Measurements from ENCODE around the gene TRAM2. TPM values are rescaled to one million over a fixed set of nuclear protein-coding genes. Genes with fewer than 3 reads are reported as not detected.
A peak's percentile ranks its signal among the peaks of the same experiment; 100 is the strongest.

Gene TRAM2
- total RNA-seq, 1 experiment from 2014 or later, result 21.3 TPM

DNA sequence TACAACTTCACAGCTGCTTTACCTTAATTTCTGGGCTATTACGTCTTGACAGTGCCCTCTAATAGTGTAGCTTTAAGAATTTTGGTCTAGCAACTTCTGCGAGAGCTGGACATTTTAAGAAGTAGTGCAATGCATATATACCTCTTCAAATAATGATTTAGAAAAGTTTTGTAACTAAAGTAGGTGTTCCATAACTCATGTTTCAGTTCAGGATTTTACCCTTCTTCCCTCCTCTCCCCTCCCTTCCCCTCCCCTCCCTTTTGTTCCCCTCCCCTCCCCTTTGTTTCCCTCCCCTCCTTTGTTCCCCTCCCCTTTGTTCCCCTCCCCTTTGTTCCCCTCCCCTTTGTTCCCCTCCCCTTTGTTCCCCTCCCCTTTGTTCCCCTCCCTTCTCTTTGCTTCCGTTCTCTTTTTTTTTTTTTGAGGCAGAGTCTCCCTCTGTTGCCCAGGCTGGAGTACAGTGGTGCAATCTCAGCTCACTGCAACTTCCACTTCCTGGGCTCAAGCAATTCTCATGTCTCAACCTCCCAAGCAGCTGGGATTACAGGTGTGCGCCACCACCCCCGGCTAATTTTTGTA, 28.8 kb upstream of the TRAM2 start:
- no peak for TF ChIP-seq ELF1 (IDR thresholded peaks at IDR 0.05; ENCODE audit: borderline replicate concordance, low read depth)
- TF ChIP-seq ZFX (IDR thresholded peaks at IDR 0.05), result no peak
- TF ChIP-seq TCF7L2 (IDR thresholded peaks at IDR 0.05; ENCODE audit: borderline replicate concordance, extremely low read depth, insufficient read depth, insufficient read length), result no peak
- TF ChIP-seq, protein P1, sequence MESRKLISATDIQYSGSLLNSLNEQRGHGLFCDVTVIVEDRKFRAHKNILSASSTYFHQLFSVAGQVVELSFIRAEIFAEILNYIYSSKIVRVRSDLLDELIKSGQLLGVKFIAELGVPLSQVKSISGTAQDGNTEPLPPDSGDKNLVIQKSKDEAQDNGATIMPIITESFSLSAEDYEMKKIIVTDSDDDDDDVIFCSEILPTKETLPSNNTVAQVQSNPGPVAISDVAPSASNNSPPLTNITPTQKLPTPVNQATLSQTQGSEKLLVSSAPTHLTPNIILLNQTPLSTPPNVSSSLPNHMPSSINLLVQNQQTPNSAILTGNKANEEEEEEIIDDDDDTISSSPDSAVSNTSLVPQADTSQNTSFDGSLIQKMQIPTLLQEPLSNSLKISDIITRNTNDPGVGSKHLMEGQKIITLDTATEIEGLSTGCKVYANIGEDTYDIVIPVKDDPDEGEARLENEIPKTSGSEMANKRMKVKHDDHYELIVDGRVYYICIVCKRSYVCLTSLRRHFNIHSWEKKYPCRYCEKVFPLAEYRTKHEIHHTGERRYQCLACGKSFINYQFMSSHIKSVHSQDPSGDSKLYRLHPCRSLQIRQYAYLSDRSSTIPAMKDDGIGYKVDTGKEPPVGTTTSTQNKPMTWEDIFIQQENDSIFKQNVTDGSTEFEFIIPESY (IDR thresholded peaks at IDR 0.05; ENCODE audit: extremely low read depth, insufficient replicate concordance, low read length), result no peak
- no peak overlapping the region for H3K27ac ChIP-seq (ENCODE audit: low read depth, low read length)
- ATAC-seq (no peak), DNase-seq (ENCODE audit: low read depth, low spot score) (no peak)
- no peak overlapping the region for H2AFZ ChIP-seq (ENCODE audit: low read depth, low read length, poor library complexity, severe bottlenecking)
- POLR2A ChIA-PET, result no interaction called here
- no peaks in the 10 kb centered on the region for H4K20me1 ChIP-seq (ENCODE audit: insufficient read depth)
- H3K4me3 ChIP-seq (replicated peaks in 1 of 2; ENCODE audit: low read depth in 1 of 2, low read length in 2 of 2), result no peak overlapping the region
- RAD21 ChIA-PET (ENCODE audit: low non-redundant PET in 1 of 2, low total read pairs in 2 of 2, uncharacterized antibody in 2 of 2, unreplicated experiment in 2 of 2), result interaction anchor here in 1 of 2 experiments (0.7 kb wide), 1 partner anchor 10 kb away, joined by 4 read pairs; no protein-coding TSS in a partner anchor
- H3K36me3 ChIP-seq (ENCODE audit: control insufficient read depth in 1 of 2, insufficient read depth in 2 of 2, low read length in 2 of 2), result no peaks in the 10 kb centered on the region
- H3K9ac ChIP-seq (ENCODE audit: low read length), result no peak overlapping the region
- no peak overlapping the region for H3K4me2 ChIP-seq (ENCODE audit: low read length)
- no peaks in the 10 kb centered on the region for H3K79me2 ChIP-seq (ENCODE audit: insufficient read depth, low read length)
- intact Hi-C loops (cut with micrococcal nuclease), result no loop called here
- no TSS peak for BruUV-seq (replicated peaks)
- no peaks in the 10 kb centered on the region for H3K9me3 ChIP-seq (ENCODE audit: control insufficient read depth in 1 of 2, insufficient read depth in 1 of 2, low read depth in 1 of 2, low read length in 2 of 2)
- H3K9me2 ChIP-seq (ENCODE audit: insufficient read depth), result no peaks in the 10 kb centered on the region
- H3K4me1 ChIP-seq (ENCODE audit: control insufficient read depth in 1 of 2, insufficient read depth in 2 of 2, low read length in 2 of 2), result peaks cover 0 to 21% of the 10 kb centered on the region in 2 experiments; a peak in 2 of 4 replicates
- CTCF ChIA-PET, result interaction anchor here (1.7 kb wide), 1 partner anchor 8 kb away, joined by 6 read pairs; no protein-coding TSS in a partner anchor
- H3K27me3 ChIP-seq (ENCODE audit: insufficient read depth, low read length), result no peaks in the 10 kb centered on the region

DNA sequence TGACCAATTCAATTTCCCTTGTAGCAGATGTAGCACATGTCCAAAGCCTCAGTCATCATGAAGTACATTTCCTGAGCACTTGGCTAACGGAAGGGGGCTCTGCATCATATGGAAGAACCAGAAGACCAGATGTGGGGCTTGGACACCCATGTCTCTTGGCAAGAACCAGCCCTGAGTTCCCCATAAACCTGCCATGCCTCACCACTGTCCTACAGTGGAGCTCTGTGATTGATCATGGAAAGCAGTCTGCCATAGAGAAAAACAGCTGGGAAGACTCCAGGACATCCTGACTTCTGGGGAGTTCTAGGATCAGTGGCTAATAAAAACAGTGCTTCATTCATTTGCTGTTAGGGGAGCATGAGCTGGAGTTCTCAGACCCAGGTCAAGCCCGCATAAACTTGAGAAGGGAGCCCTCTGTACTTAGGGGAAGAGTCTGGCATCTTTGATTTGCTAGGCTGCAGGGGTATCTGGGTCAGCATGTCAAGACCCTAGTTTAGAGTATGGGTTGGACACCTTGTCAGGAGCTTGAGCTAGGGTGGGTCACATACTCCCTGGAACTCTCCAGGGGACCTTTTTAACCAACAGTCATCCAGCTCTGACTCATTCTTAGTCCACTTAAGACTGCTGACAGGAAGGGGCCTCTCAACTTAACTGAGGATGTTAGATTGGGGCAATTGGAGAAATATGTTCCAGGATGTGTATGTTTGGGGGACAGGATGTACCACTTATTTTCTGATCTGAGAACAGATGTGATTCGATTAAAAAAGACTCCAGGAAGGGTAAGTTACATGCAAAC, 26.3 kb upstream of the TRAM2 start:
- ChIA-PET RAD21 (ENCODE audit: low non-redundant PET in 1 of 2, low total read pairs in 2 of 2, uncharacterized antibody in 2 of 2, unreplicated experiment in 2 of 2) (no interaction called here), POLR2A (no interaction called here)

More for the DNA sequence above, 26.3 kb upstream of the TRAM2 start:
- H3K9ac ChIP-seq (ENCODE audit: low read length), result no peak overlapping the region
- no peaks in the 10 kb centered on the region for H3K9me2 ChIP-seq (ENCODE audit: insufficient read depth)
- intact Hi-C loops (cut with micrococcal nuclease), result no loop called here
- H3K36me3 ChIP-seq (ENCODE audit: control insufficient read depth in 1 of 2, insufficient read depth in 2 of 2, low read length in 2 of 2), result no peaks in the 10 kb centered on the region
- H3K27ac ChIP-seq (ENCODE audit: low read depth, low read length), result no peak overlapping the region
- no peaks in the 10 kb centered on the region for H4K20me1 ChIP-seq (ENCODE audit: insufficient read depth)
- H3K79me2 ChIP-seq (ENCODE audit: insufficient read depth, low read length), result no peaks in the 10 kb centered on the region
- H3K9me3 ChIP-seq (ENCODE audit: control insufficient read depth in 1 of 2, insufficient read depth in 1 of 2, low read depth in 1 of 2, low read length in 2 of 2), result no peaks in the 10 kb centered on the region
- no peak for DNase-seq (ENCODE audit: low read depth, low spot score)
- no peak for TF ChIP-seq POLR2A (IDR thresholded peaks at IDR 0.05; ENCODE audit: borderline replicate concordance, extremely low read depth, insufficient read depth, insufficient read length)
- TF ChIP-seq POLR2AphosphoS5 (IDR thresholded peaks at IDR 0.05; ENCODE audit: low read depth, low read length), result no peak
- TF ChIP-seq ELF1 (IDR thresholded peaks at IDR 0.05; ENCODE audit: borderline replicate concordance, low read depth), result no peak
- no peak for TF ChIP-seq YY1 (IDR thresholded peaks at IDR 0.05; ENCODE audit: extremely low read depth, insufficient replicate concordance, low read depth, low read length)
- no peak for TF ChIP-seq EZH2 (IDR thresholded peaks at IDR 0.05)
- peaks cover 0 to 23% of the 10 kb centered on the region in 2 experiments; a peak in 2 of 4 replicates for H3K4me1 ChIP-seq (ENCODE audit: control insufficient read depth in 1 of 2, insufficient read depth in 2 of 2, low read length in 2 of 2)
- CTCF ChIA-PET, result no interaction called here
- ATAC-seq, result 0 out of 2 replicates have a peak, but pooled peaks have one; percentile 49
- H3K27me3 ChIP-seq (ENCODE audit: insufficient read depth, low read length), result no peaks in the 10 kb centered on the region
- H2AFZ ChIP-seq (ENCODE audit: low read depth, low read length, poor library complexity, severe bottlenecking), result no peak overlapping the region
- no peak overlapping the region for H3K4me3 ChIP-seq (replicated peaks in 1 of 2; ENCODE audit: low read depth in 1 of 2, low read length in 2 of 2)
- BruUV-seq (replicated peaks), result no TSS peak
- peak overlapping the region; percentile 36 for H3K4me2 ChIP-seq (ENCODE audit: low read length)
